HG02763 (cell line): ENCODE results near the gene FANCC.

ENCODE experiments used
- ATAC-seq: cut with Tn5 transposase; IDR thresholded peaks from one replicate; pipeline ENCODE4 v1.9.1; 2021; ENCODE audit warnings: mild to moderate bottlenecking, moderate library complexity; ENCODE audit not compliant: unreplicated experiment

The FANCC gene

DNA sequence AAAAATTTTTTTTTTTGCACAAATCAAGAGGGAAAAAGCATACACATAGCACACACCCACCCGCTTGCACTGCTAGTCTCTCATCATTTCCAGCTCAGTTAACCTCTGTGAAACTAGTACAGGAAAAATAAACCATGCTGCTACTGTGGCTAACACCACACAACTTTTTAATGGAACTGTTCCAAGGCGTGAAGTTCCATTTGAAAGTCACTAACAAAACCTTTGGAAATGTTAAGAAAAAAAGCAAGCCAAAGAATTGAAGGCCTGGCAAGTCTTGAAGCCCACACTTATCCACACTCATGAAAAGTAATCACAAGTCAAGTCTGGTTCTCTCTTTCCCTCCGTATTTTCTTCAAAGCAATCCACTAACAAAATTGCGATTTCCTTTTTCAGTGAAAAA, 116.3 kb downstream of the FANCC start:
- no peak for ATAC-seq

DNA sequence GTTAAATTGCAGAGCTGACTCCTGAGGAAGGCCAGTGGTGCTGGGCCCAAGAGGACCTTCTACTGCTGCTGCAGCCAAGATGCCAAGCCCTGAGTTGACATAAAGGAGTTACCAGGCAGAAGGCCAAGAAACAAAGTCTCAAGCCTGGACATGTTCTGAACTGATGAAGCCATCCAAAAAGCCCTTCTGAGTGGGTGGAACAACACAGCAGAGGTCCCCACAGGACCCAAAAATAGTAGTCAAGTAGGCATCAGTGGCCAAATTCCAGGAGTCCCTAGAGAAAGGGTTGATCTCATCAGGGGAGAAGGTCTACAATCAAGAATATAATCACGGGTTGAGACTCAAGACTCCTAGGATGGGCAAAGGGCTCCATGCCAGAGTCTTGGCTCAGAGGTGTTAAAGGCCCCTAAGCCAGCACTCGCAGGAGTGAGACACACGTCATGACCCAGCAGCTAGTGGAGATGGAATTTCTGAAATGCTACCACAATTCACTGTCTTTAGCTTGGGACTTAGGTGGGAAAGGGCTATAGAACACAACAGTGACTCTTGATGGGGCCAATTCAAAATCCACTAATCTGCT, 119.7 kb downstream of the FANCC start:
- no peak for ATAC-seq

DNA sequence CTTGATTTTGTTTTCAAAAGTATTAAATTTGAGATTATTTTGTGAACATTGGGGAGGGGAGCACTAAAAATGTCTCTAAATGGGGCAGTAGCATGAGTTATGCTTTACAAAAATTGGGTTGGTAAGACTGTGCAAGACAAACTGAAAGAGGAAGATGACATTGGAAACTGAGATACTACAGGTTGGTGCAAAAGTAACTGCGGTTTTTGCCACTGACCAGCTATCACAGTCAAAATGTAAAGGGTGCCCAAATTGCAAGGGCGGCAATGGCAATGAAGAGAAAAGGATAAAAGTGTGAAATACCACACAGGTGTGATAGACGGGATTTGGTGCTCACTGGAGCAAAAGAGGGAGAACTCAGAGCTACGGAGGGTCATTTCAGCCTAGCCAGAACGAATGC, 124.0 kb downstream of the FANCC start:
- ATAC-seq: no peak

GRCh38 chr9:95193067-95193466, 124.4 kb downstream of the FANCC start:
- no peak for ATAC-seq

GRCh38 chr9:95192631-95193030, 124.9 kb downstream of the FANCC start:
- ATAC-seq: no peak

DNA sequence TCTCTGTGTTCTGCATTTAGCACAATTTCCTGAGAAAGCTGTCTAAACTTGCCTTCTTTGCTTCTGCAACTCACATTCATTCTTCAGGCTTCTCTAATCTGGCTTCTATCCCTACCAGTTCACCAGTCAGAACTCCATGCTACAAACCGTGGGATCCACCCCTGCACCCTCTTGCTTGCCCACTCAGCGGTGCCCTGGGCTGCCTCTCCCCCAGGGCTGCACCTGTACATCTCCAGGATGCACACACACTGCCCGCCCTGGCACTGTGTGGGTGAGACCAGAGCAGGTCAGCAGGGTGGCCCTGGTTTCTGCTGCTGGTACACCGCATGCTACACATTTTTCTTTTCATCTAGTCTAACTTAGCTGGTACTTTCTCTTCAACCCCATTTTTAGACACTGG, 127.1 kb downstream of the FANCC start:
- ATAC-seq: no peak

- ATAC-seq: no peak
Measured at GRCh38 chr9:95189251-95190098, 128.0 kb downstream of the FANCC start.

GRCh38 chr9:95188459-95188858, 129.1 kb downstream of the FANCC start:
- ATAC-seq: no peak

GRCh38 chr9:95185956-95186355, 131.6 kb downstream of the FANCC start:
- ATAC-seq: no peak

- no peak for ATAC-seq
Measured at GRCh38 chr9:95182854-95183563, 134.5 kb downstream of the FANCC start.

GRCh38 chr9:95181835-95182234, 135.7 kb downstream of the FANCC start:
- no peak for ATAC-seq

DNA sequence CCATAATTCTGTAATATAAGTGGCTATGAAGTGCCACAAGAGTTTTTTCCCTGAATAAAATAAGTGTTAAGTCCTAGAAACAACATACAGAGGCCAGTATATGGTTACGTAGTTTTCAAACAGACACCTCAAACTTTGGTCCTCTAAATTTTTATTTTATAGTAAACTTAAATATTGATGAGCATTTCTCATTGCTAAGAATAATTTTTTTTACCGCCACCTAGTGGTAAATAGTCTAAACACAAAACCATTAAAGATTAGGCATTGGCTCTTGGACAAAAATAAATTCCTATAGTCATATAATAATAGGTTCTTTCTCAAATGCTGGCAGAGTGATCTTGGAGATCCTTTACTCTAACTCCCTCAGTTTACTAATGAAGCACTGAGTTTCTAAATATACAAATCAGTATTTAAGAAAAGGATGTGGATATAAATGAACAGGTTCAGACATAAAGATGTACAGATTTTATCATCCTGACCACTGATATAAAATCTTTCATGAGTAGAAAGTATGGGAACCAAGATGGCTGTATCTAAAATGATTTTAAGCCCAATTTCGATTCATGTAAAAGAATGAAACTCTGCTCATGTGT, 136.2 kb downstream of the FANCC start:
- no peak for ATAC-seq

- ATAC-seq: no peak
Measured at GRCh38 chr9:95177617-95178016, 139.9 kb downstream of the FANCC start.

GRCh38 chr9:95176755-95177319, 140.7 kb downstream of the FANCC start:
- no peak for ATAC-seq

- no peak for ATAC-seq
Measured at GRCh38 chr9:95175523-95175922, 142.0 kb downstream of the FANCC start.

DNA sequence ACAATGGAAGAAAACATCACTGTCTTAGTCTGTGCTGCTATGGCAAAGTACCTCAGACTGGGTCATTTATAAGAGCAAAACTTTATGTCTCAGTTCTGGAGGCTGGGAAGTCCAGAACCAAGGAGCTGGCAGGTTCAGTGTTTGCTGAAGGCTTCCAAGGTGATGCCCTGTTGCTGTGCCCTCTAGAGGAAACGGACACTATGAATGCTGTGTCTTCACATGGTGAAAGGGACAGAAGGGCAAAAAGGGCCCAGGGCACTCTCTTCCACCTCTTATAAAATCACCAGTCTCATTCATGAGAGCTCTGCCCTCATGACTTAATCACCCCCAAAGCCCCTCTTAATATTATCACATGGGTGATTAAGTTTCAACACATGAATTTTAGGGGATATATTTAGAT, 143.5 kb downstream of the FANCC start:
- no peak for ATAC-seq

- ATAC-seq: no peak
Measured at GRCh38 chr9:95171596-95171995, 145.9 kb downstream of the FANCC start.

GRCh38 chr9:95171001-95171400, 146.5 kb downstream of the FANCC start:
- ATAC-seq: no peak

GRCh38 chr9:95167998-95168397, 149.5 kb downstream of the FANCC start:
- no peak for ATAC-seq

DNA sequence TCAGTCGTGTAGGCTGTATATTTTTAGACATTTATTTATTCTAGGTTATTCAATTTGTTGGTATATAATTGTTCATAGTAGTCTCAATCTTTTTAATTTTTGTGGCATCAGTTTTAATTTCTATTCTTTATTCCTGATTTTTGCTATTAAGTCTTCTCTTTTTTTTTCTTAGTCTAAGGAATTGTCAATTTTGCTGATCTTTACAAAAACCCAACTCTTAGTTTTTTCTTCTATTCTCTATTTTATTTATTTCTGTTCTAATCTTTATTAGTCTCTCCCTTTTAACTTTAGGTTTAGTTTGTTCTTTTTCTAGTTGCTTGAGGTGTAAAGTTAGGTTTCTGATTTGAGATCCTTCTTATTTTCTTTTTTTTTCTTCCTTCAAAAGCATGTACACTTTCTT, 152.5 kb downstream of the FANCC start:
- ATAC-seq: no peak

DNA sequence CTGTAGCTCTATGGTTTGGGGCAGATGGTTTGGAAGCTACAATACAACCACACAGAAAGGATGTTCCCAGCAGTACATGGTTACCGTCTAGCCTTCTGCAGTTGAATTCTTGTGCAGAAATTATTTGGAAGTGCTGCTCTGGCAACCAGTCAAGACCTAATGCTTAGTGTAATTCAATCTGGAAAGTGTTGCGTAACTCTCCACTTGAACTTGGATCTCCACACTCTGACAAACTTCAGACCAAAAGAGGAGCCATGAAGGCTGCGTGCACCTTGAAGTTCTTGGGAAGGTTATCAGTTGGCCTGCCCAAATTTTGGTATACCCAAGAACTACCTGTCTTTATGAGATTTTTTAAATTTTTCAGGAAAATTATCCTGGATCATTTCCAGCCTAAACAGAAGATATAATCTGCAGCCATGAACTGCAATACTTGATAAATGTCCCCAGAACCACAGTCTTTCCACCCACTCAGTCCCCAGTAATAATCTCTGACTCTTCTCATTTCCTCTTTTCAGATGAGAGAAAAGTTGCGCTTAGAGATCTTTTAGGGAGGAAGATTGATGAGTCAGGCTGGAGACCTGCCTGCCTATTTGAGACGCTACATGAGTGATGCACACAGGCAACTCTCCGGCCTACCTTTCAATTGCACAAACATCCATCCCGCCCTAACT, 159.9 kb downstream of the FANCC start:
- peak; percentile 82 for ATAC-seq
